Breast epithelium (tissue), 3 donors: ENCODE results near the gene ANKDD1B.

Experiments used
- CTCF ChIP-seq, 3 donors: fragments of 450-650 bp; IDR thresholded peaks; one replicate each; pipeline ENCODE4 v1.5.1; 2016 to 2017; ENCODE audit warnings: antibody characterized with exemption in 3 of 3, mild to moderate bottlenecking in 3 of 3, moderate library complexity in 3 of 3
- POLR2A ChIP-seq: fragments of 450-650 bp; IDR thresholded peaks from one replicate; pipeline ENCODE4 v1.6.1; 2016; ENCODE audit warnings: antibody characterized with exemption, mild to moderate bottlenecking, moderate library complexity

DNA sequence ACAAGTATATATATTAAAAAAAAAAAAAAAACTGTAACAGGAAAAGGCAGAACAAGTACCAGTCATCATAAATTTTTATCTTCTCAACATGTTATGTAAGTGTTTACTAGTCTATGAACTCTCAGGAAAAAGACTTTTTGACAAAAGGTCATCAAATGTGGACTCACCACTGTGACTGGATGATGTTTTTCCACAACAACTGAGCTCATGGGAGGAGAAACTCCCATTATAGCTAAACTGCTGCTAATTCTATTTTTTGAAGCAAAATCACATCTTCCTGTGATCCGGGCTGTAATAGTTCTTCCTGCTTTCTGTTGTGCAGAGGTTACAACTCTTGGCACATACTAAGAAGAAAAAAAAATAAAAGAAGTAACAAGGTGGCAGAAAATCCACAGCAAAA is 66.4 kb downstream of the ANKDD1B start:
- TF ChIP-seq CTCF (IDR thresholded peaks at IDR 0.05) = no peak
- TF ChIP-seq POLR2A = no peak
